ENCODE data around the gene ITM2C.

The ITM2C gene

GRCh38 chr2:230863442-230864121 lies 1.2 kb upstream of the ITM2C start:
- Histone ChIP-seq H3K4me1 (ENCODE audit: control insufficient read depth, insufficient read depth, low read length) (peaks cover 18% of the 10 kb centered on the region), H3K9me3 (ENCODE audit: control insufficient read depth, insufficient read depth, low read depth, low read length) (no peaks in the 10 kb centered on the region), H3K27ac (ENCODE audit: extremely low read depth, low read depth, low read length) (no peak overlapping the region), H3K36me3 (ENCODE audit: control insufficient read depth in 2 of 2, insufficient read depth in 1 of 2, low read length in 2 of 2) (no peaks in the 10 kb centered on the region), H3K4me3 (ENCODE audit: low read depth, low read length) (no peak overlapping the region)
- CTCF ChIA-PET: interaction anchor here (0.6 to 2.6 kb wide), 5 partner anchors 9 to 266 kb away, joined by 3 to 11 read pairs (median 3); no protein-coding TSS in a partner anchor
- TF ChIP-seq KLF10 (tag by site-specific recombination; IDR thresholded peaks at IDR 0.05) (no peak), ZNF600 (tag by site-specific recombination; IDR thresholded peaks at IDR 0.05) (peak; percentile 78), ZNF121 (tag by site-specific recombination; IDR thresholded peaks at IDR 0.05) (no peak), SCRT1 (tag by site-specific recombination; IDR thresholded peaks at IDR 0.05; ENCODE audit: borderline replicate concordance) (no peak), ZNF473 (tag by site-specific recombination; IDR thresholded peaks at IDR 0.05) (no peak), ZNF513 (tag by site-specific recombination; IDR thresholded peaks at IDR 0.05) (no peak), ZNF76 (tag by site-specific recombination; IDR thresholded peaks at IDR 0.05; ENCODE audit: borderline replicate concordance, low read depth) (no peak)
- POLR2A ChIA-PET: interaction anchor here (0.6 to 1.4 kb wide), 2 partner anchors 10 to 142 kb away, joined by 6 to 8 read pairs; no protein-coding TSS in a partner anchor

GRCh38 chr2:230864122-230864604 lies 579 bp upstream of the ITM2C start:
- Histone ChIP-seq H3K36me3 (ENCODE audit: control insufficient read depth in 2 of 2, insufficient read depth in 1 of 2, low read length in 2 of 2) (peaks cover 0 to 3% of the 10 kb centered on the region in 2 experiments; a peak in 1 of 3 replicates), H3K4me1 (ENCODE audit: control insufficient read depth, insufficient read depth, low read length) (peaks cover 22% of the 10 kb centered on the region), H3K4me3 (ENCODE audit: low read depth, low read length) (peak overlapping the region; percentile 89), H3K9me3 (ENCODE audit: control insufficient read depth, insufficient read depth, low read depth, low read length) (no peaks in the 10 kb centered on the region), H3K27ac (ENCODE audit: extremely low read depth, low read depth, low read length) (no peak overlapping the region)
- CTCF ChIA-PET: interaction anchor here (0.9 to 1.3 kb wide), 3 partner anchors 16 to 189 kb away, joined by 3 to 6 read pairs (median 4); no protein-coding TSS in a partner anchor
- TF ChIP-seq ZNF670 (tag by site-specific recombination; IDR thresholded peaks at IDR 0.05; ENCODE audit: low read depth): no peak
- TF ChIP-seq AEBP2 (tag by site-specific recombination; IDR thresholded peaks at IDR 0.05; ENCODE audit: borderline replicate concordance): no peak
- TF ChIP-seq GLI4 (tag by site-specific recombination; IDR thresholded peaks at IDR 0.05): no peak
- TF ChIP-seq ZNF791 (tag by site-specific recombination; IDR thresholded peaks at IDR 0.05): no peak
- no peak for TF ChIP-seq ZBTB21 (tag by site-specific recombination; IDR thresholded peaks at IDR 0.05)
- TF ChIP-seq ZNF335 (tag by site-specific recombination; conservative IDR thresholded peaks at IDR 0.05): no peak
- TF ChIP-seq HOXD13 (CRISPR knock-in tag; IDR thresholded peaks at IDR 0.05; ENCODE audit: borderline replicate concordance): no peak
- TF ChIP-seq ZNF473 (tag by site-specific recombination; IDR thresholded peaks at IDR 0.05): no peak
- TF ChIP-seq ZFP41 (tag by site-specific recombination; IDR thresholded peaks at IDR 0.05; ENCODE audit: borderline replicate concordance): no peak
- TF ChIP-seq ZNF768 (tag by site-specific recombination; IDR thresholded peaks at IDR 0.05): no peak
- TF ChIP-seq ZSCAN5A (tag by site-specific recombination; IDR thresholded peaks at IDR 0.05): no peak
- no peak for TF ChIP-seq PRDM6 (tag by site-specific recombination; IDR thresholded peaks at IDR 0.05)
- TF ChIP-seq ZNF24 (tag by site-specific recombination; IDR thresholded peaks at IDR 0.05): no peak
- TF ChIP-seq ZNF324 (tag by site-specific recombination; IDR thresholded peaks at IDR 0.05): no peak
- no peak for TF ChIP-seq ZNF629 (tag by site-specific recombination; IDR thresholded peaks at IDR 0.05)
- no peak for TF ChIP-seq KLF8 (tag by site-specific recombination; IDR thresholded peaks at IDR 0.05)
- no peak for TF ChIP-seq ZNF596 (tag by site-specific recombination; IDR thresholded peaks at IDR 0.05)
- no peak for TF ChIP-seq ZNF830 (tag by site-specific recombination; IDR thresholded peaks at IDR 0.05; ENCODE audit: low read depth)
- POLR2A ChIA-PET: interaction anchor here (0.7 to 1.4 kb wide), 4 partner anchors 9 to 600 kb away, joined by 3 to 7 read pairs (median 5); partner anchors contain the start of gene NCL

Data from HEK293 (cell line).